Kidney epithelial cell (primary cell): ENCODE results near the gene CMSS1. TPM values are rescaled to one million over a fixed set of nuclear protein-coding genes. Genes with fewer than 3 reads are reported as not detected.

Experiments
- DNase-seq: peaks from one replicate; pipeline ENCODE4 v3.0.0-alpha.2; 2010; ENCODE audit warnings: low read depth
- H3K27me3 ChIP-seq: 2 replicates; pipeline ENCODE4 v1.6.0; 2011; ENCODE audit warnings: low read length; ENCODE audit not compliant: control insufficient read depth, insufficient read depth
- H3K36me3 ChIP-seq: 2 replicates; pipeline ENCODE4 v1.5.1; 2011; ENCODE audit warnings: low read length; ENCODE audit not compliant: control insufficient read depth, insufficient read depth
- H3K4me3 ChIP-seq: 2 replicates; pipeline ENCODE4 v1.5.1; 2011; ENCODE audit warnings: low read depth, mild to moderate bottlenecking, control low read depth, low read length
- CTCF ChIP-seq: IDR thresholded peaks from 2 replicates; pipeline ENCODE4 v1.5.1; 2011; ENCODE audit warnings: mild to moderate bottlenecking, moderate library complexity, low read length, control low read depth, inconsistent platforms; ENCODE audit not compliant: insufficient read depth, poor library complexity, severe bottlenecking
- total RNA-seq: library from RNA; depleted of rRNA; stranded (reverse); fragments of >200 nt; gene quantifications from 2 replicates; pipeline ENCODE4 v1.2.3, GENCODE V29; 2015

CMSS1 gene
- total RNA-seq, 1 donor from 2014 or later: 36.9 TPM

GRCh38 chr3:99881121-99881524 lies 63.5 kb downstream of the CMSS1 start:
- H3K27me3 ChIP-seq: no peaks in the 10 kb centered on the region
- no peaks in the 10 kb centered on the region for H3K36me3 ChIP-seq
- H3K4me3 ChIP-seq: no peak overlapping the region
- no peak for DNase-seq
- TF ChIP-seq CTCF: no peak

- no peak for TF ChIP-seq CTCF
- DNase-seq: no peak
- no peaks in the 10 kb centered on the region for H3K36me3 ChIP-seq
- no peak overlapping the region for H3K4me3 ChIP-seq
- no peaks in the 10 kb centered on the region for H3K27me3 ChIP-seq
Observed at GRCh38 chr3:99882436-99883137, 64.9 kb downstream of the CMSS1 start.

- H3K4me3 ChIP-seq: no peak overlapping the region
Observed at GRCh38 chr3:99883138-99883461, 65.4 kb downstream of the CMSS1 start.

GRCh38 chr3:99883693-99884092 lies 66.0 kb downstream of the CMSS1 start:
- Histone ChIP-seq H3K4me3 (no peak overlapping the region), H3K27me3 (no peaks in the 10 kb centered on the region), H3K36me3 (no peaks in the 10 kb centered on the region)
- no peak for DNase-seq
- no peak for TF ChIP-seq CTCF

More at GRCh38 chr3:99883138-99883461, 65.4 kb downstream of the CMSS1 start:
- H3K27me3 ChIP-seq: no peaks in the 10 kb centered on the region
- no peak for DNase-seq
- no peaks in the 10 kb centered on the region for H3K36me3 ChIP-seq
- TF ChIP-seq CTCF: no peak

- no peaks in the 10 kb centered on the region for H3K36me3 ChIP-seq
- TF ChIP-seq CTCF: no peak
- no peaks in the 10 kb centered on the region for H3K27me3 ChIP-seq
- no peak for DNase-seq
- no peak overlapping the region for H3K4me3 ChIP-seq
Observed at GRCh38 chr3:99884484-99884883, 66.8 kb downstream of the CMSS1 start.

- DNase-seq: no peak
- H3K36me3 ChIP-seq: no peaks in the 10 kb centered on the region
- TF ChIP-seq CTCF: no peak
- no peak overlapping the region for H3K4me3 ChIP-seq
- H3K27me3 ChIP-seq: no peaks in the 10 kb centered on the region
Observed at GRCh38 chr3:99885085-99885484, 67.4 kb downstream of the CMSS1 start.
